KMS-11 (cell line): ENCODE results near the gene COMTD1.

Experiments
- H2AFZ ChIP-seq: fragments of 200-600 bp; sonication (generic); 2 replicates; pipeline ENCODE4 v1.6.1; 2016; ENCODE audit warnings: antibody characterized with exemption, mixed run types, low read depth
- H3K27ac ChIP-seq: fragments of 200-600 bp; sonication (generic); 2 replicates; pipeline ENCODE4 v1.6.1; 2016; ENCODE audit warnings: mild to moderate bottlenecking, mixed run types
- H3K27me3 ChIP-seq: fragments of 200-600 bp; sonication (generic); 2 replicates; pipeline ENCODE4 v1.6.1; 2017; ENCODE audit warnings: mild to moderate bottlenecking, low read depth, mixed run types, moderate library complexity; ENCODE audit not compliant: insufficient read depth
- H3K36me3 ChIP-seq: fragments of 200-600 bp; sonication (generic); 2 replicates; pipeline ENCODE4 v1.6.1; 2017; ENCODE audit warnings: mild to moderate bottlenecking, mixed run types; ENCODE audit not compliant: insufficient read depth
- H3K4me1 ChIP-seq: fragments of 200-600 bp; sonication (generic); 2 replicates; pipeline ENCODE4 v1.6.1; 2016; ENCODE audit warnings: mild to moderate bottlenecking, low read depth, mixed run types; ENCODE audit not compliant: poor library complexity, severe bottlenecking
- H3K4me2 ChIP-seq: fragments of 200-600 bp; sonication (generic); 2 replicates; pipeline ENCODE4 v1.7.0; 2016; ENCODE audit warnings: mild to moderate bottlenecking, mixed run types
- H3K4me3 ChIP-seq: fragments of 200-600 bp; sonication (generic); IDR thresholded peaks from 2 replicates; pipeline ENCODE4 v1.6.1; 2017; ENCODE audit warnings: low read depth, low read length, mixed read lengths; ENCODE audit not compliant: insufficient read depth
- H3K79me2 ChIP-seq: fragments of 200-600 bp; sonication (generic); 2 replicates; pipeline ENCODE4 v1.6.1; 2016; ENCODE audit warnings: low read depth, mixed run types; ENCODE audit not compliant: insufficient read depth
- H3K9ac ChIP-seq: fragments of 200-600 bp; sonication (generic); 2 replicates; pipeline ENCODE4 v1.6.1; 2016; ENCODE audit warnings: mild to moderate bottlenecking, mixed run types
- H4K20me1 ChIP-seq: fragments of 200-600 bp; sonication (generic); 2 replicates; pipeline ENCODE4 v1.6.1; 2016; ENCODE audit warnings: mild to moderate bottlenecking, mixed run types; ENCODE audit not compliant: insufficient read depth
- CTCF ChIP-seq: fragments of 200-600 bp; sonication (generic); conservative IDR thresholded peaks from 2 replicates; pipeline ENCODE4 v1.6.1; 2017; ENCODE audit warnings: low read depth, mild to moderate bottlenecking, antibody characterized with exemption, low read length, moderate library complexity, mixed read lengths

Gene COMTD1

GRCh38 chr10:75250934-75251333, 15.2 kb upstream of the COMTD1 start:
- TF ChIP-seq CTCF = no peak
- no peak overlapping the region for H3K27ac ChIP-seq
- H3K27me3 ChIP-seq = no peaks in the 10 kb centered on the region
- H3K4me2 ChIP-seq = no peak overlapping the region
- H4K20me1 ChIP-seq = no peaks in the 10 kb centered on the region
- H3K9ac ChIP-seq = no peak overlapping the region
- H3K4me1 ChIP-seq = no peaks in the 10 kb centered on the region
- H3K4me3 ChIP-seq = no peak overlapping the region
- no peak overlapping the region for H2AFZ ChIP-seq
- no peaks in the 10 kb centered on the region for H3K36me3 ChIP-seq
- H3K79me2 ChIP-seq = no peaks in the 10 kb centered on the region

- no peak overlapping the region for H2AFZ ChIP-seq
- no peaks in the 10 kb centered on the region for H4K20me1 ChIP-seq
- H3K27me3 ChIP-seq = no peaks in the 10 kb centered on the region
- no peak for TF ChIP-seq CTCF
- H3K36me3 ChIP-seq = no peaks in the 10 kb centered on the region
- H3K4me2 ChIP-seq = no peak overlapping the region
- no peak overlapping the region for H3K9ac ChIP-seq
- H3K4me3 ChIP-seq = no peak overlapping the region
- no peak overlapping the region for H3K27ac ChIP-seq
- no peaks in the 10 kb centered on the region for H3K4me1 ChIP-seq
- H3K79me2 ChIP-seq = no peaks in the 10 kb centered on the region
Measured at GRCh38 chr10:75247797-75248196, 12.0 kb upstream of the COMTD1 start.

GRCh38 chr10:75246506-75246905, 10.7 kb upstream of the COMTD1 start:
- H3K4me1 ChIP-seq = no peaks in the 10 kb centered on the region
- H3K4me2 ChIP-seq = no peak overlapping the region
- no peak overlapping the region for H3K27ac ChIP-seq
- H3K9ac ChIP-seq = no peak overlapping the region
- no peak for TF ChIP-seq CTCF
- no peaks in the 10 kb centered on the region for H4K20me1 ChIP-seq
- no peaks in the 10 kb centered on the region for H3K79me2 ChIP-seq
- H3K27me3 ChIP-seq = no peaks in the 10 kb centered on the region
- H2AFZ ChIP-seq = no peak overlapping the region
- H3K4me3 ChIP-seq = no peak overlapping the region
- H3K36me3 ChIP-seq = no peaks in the 10 kb centered on the region

GRCh38 chr10:75245354-75246250, 9.8 kb upstream of the COMTD1 start:
- H3K4me3 ChIP-seq = no peak overlapping the region
- H3K27ac ChIP-seq = no peak overlapping the region
- H3K79me2 ChIP-seq = no peaks in the 10 kb centered on the region

More at GRCh38 chr10:75245354-75246250, 9.8 kb upstream of the COMTD1 start:
- H3K4me2 ChIP-seq = no peak overlapping the region
- no peaks in the 10 kb centered on the region for H3K36me3 ChIP-seq
- no peaks in the 10 kb centered on the region for H3K4me1 ChIP-seq
- H3K27me3 ChIP-seq = no peaks in the 10 kb centered on the region
- no peaks in the 10 kb centered on the region for H4K20me1 ChIP-seq
- no peak for TF ChIP-seq CTCF
- H2AFZ ChIP-seq = no peak overlapping the region
- H3K9ac ChIP-seq = no peak overlapping the region
